HG02973 (cell line): ENCODE measurements around the gene SCN1B.

Experiments used
- ATAC-seq: cut with Tn5 transposase; IDR thresholded peaks from one replicate; pipeline ENCODE4 v1.9.1; 2021; ENCODE audit warnings: moderate library complexity; ENCODE audit not compliant: unreplicated experiment

The SCN1B gene

DNA sequence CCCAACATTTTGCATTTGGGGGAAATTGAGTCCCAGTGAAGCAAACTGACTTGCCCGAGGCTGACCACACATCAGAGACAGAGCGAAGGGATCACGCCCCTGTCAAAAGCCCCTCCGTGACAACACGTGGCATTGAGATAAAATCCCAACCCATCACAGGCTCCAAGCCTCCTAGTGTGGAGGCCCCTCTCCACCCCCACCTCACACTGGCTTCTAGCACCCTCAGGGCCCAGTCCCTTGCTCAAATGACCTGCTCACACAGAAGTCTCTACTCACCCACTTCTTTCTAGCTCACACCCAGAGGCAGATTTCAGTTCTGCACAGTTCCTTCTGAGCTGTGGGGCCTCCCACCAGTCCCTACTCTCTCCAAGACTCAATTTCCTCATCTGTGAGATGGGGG is 21.5 kb downstream of the SCN1B start:
- ATAC-seq: no peak

DNA sequence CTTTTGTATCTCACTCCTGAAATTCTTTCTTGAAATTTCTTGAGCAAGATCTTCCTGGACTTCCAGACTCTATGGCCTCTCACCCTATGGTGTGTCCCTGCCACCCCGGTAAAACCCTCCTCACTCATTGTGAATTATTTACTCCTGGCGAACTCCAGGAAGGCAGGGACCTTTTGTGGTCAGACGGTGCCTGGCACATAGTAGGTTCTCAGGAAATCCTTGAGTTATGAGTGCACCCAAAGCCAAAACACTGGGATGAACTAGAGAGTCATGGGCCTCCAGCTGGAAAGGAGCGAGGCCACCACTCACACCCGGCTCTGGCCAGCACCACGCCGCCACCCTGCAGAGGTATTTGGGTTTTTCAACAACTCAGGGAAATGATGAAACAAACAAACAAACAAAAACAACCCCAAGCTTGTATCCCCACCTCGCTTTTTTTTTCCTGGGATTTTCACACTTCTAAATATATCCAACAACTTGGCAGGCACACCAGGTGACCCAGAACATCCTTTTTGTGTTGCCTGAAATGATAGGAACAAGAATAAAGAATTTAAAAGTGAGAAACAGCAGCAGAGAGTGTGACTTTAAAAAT is 22.4 kb downstream of the SCN1B start:
- ATAC-seq: no peak

DNA sequence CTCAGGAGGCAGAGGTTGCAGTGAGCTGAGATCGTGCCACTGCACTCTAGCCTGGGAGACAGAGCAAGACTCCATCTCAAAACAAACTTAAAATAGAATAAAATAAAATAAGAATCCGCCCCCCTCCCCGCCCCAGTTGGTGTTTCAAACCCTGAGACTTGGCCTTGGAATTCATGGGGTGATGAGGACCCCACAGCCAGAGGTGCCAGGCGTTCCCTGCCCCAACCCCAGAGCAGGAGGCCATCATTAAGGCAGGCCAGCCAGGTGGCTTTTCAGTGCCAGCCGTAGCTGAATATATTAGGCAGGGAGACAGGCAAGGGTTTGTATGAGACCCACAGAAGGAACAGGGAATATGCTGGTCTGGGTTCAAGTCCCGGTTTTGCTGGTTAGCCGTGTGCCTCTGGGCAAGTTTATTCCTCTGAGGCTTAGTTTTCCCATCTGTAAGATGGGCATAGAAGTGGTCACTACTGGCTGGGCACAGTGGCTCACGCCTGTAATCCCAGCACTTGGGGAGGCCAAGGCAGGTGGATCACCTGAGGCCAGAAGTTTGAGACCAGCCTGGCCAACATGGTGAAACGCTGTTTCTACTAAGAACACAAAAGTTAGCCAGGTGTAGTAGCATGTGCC is 23.5 kb downstream of the SCN1B start:
- ATAC-seq: no peak

DNA sequence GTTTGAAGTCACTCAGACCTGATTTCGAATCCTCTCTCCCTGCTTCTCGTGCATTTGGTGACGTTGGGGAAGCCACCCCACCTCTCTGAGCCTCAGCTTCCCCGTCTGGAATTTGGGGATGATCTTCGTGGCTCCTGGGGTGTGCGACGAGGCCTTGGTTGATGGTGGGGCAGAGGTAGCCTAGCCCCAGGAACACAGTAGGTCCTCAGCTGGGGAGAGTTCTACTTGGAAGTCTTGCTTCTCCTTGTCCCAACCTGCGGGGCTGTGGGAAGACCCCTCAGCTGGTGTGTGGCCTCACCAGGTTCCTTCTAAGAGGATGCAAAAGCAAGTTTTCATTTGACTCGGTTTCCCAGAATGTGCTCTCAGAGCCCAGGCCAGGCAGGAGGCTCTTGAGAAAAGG is 24.4 kb downstream of the SCN1B start:
- no peak for ATAC-seq

DNA sequence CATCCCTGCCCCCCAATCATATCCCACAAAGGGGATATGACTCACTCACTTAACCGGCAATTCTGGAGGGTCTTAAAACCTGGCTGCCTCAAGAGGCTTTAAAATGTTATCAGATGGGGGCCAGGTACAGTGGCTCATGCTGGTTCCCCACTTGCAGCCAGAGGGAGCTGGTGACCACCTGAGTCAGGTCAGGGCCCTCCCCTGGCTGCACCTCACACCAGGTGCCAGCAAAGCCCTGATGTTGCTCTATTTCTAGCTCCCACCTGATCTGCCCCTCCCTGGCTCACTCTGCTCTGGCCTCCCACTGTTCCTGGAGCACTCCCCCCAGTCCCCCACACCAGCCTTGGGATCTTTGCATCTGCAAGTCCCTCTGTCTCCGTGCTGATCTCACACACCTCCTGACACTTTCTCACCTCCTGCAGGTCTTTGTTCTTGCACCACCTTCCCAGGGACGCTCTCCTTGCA is 25.5 kb downstream of the SCN1B start:
- no peak for ATAC-seq

DNA sequence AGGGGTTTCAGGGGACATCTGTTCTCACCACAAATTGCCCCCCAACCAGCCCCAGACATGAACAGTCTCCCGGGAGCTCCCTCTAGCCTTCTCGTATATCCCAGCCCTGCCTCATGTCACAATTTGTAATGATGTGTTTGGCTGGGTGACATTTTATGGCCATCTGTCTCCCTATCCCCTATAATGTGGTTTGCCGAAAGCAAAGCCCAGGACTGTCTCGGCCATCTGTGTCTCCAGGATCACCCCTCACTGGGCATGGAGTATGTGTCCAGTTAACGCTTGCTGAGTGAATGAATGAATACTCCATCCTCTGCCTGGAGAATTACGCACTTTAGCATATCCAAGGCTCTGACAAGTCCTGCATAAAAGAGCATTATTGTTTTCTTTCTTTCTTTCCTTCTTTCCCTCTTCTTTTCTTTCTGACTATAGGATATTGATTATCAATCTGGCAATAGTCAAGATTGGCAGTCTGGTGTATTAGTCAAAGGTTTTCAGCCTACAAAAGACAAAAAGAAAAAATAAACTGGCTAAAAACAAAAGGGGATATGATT is 26.3 kb downstream of the SCN1B start:
- ATAC-seq: no peak

DNA sequence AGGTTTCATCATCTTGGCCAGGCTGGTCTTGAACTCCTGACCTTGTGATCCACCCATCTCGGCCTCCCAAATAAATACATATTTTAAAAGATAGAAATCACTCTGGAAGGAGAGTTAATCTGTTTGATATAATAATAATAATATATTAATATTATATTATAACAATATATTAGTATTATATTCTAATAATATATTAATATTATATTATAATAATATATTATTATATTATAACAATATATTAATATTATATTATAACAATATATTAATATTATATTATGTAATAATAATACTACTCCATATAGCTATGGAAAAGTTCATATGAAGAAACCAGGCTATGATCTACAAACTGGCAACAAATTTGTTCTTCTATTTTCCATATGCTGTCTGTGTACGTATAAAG is 28.1 kb downstream of the SCN1B start:
- ATAC-seq: no peak

DNA sequence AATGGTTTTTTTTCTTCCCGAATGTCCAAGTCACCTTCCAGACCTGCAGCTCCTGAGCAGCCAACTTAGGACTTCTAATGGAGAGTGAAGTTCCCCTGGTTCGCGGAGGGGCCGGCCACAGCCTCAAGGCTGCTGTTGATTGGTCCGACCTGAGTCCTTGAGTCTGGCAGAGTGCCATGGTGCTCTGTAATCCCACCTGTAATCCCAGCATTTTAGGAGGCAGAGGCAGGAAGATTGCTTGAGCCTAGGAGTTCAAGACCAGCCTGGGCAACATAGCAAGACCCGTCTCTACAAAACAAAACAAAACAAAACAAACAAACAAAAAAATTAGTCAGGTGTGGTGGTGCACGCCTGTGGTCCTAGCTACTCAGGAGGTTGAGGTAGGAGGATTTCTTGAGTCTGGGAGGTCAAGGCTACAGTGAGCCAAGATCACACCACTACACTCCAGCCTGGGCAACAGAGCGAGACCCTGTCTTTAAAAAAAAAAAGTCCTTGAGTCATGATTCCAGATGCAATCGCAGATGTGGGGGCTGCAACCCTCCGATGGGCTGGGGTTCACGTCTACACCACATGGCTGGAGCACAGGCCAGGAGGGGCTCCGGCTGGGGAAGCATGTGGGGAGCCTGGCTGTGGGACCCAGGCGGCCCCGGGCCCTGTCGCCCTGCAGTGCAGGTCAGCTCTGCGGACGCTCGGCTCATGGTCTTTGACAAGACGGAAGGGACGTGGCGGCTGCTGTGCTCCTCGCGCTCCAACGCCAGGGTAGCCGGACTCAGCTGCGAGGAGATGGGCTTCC is 28.9 kb downstream of the SCN1B start:
- ATAC-seq: no peak

DNA sequence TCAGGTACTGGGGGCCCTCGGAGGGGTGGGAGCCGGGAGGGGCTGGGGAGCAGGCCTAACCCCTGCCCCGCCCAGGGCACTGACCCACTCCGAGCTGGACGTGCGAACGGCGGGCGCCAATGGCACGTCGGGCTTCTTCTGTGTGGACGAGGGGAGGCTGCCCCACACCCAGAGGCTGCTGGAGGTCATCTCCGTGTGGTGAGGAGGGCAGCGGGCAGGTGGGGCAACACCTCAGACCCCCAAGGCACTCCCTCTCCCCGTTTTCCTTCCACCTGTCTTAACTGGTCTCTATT is 29.5 kb downstream of the SCN1B start:
- ATAC-seq: no peak

DNA sequence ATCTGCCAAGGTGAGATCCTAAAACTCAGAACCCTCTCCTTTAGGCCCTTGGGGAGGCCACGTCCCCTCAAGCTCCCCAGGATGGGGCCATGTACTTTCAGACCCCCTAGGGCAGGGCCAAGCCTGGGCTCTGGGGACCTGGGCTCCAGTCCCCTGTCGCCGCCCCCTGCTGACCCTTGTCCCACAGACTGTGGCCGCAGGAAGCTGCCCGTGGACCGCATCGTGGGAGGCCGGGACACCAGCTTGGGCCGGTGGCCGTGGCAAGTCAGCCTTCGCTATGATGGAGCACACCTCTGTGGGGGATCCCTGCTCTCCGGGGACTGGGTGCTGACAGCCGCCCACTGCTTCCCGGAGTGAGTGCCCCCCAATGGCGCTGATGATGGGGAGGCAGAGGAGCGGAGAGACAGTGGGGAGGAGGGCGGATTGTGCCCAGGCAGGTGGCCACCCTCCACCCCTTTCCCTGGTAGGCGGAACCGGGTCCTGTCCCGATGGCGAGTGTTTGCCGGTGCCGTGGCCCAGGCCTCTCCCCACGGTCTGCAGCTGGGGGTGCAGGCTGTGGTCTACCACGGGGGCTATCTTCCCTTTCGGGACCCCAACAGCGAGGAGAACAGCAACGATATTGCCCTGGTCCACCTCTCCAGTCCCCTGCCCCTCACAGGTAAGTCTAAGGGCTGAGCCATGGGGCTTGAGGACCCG is 30.0 kb downstream of the SCN1B start:
- ATAC-seq: no peak

DNA sequence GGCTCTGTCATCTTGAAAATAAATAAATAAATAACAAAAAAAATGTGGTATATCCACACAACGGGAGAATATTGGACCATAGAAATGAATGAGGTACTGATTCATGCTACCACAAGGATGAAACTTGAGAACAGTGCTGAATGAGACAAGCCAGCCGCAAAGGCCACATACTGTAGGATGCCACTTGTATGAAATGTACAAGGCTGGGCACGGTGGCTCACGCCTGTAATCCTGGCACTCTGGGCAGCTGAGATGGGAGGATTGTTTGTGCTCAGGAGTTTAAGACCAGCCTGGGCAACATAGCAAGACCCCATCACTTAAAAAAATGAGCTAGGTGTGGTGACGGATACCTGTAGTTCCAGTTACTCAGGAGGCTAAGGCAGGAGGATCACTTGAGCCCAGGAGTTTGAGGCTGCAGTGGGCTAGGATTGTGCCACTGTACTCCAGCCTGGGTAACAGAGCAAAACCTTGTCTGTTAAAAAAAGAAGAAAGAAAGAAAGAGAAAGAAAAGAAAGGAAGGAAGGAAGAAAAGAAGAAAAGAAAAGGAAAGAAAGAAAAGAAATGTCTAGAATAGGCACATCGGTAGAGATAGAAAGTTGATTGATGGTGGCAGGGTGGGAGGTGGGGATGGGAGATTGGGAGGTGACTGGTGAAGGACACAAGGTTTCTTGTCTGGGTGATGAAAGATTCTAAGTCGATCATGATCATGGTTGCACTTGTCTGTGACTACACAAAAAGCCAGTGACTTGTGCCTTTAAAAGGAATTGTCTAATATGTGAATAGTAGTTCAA is 31.5 kb downstream of the SCN1B start:
- ATAC-seq: no peak

DNA sequence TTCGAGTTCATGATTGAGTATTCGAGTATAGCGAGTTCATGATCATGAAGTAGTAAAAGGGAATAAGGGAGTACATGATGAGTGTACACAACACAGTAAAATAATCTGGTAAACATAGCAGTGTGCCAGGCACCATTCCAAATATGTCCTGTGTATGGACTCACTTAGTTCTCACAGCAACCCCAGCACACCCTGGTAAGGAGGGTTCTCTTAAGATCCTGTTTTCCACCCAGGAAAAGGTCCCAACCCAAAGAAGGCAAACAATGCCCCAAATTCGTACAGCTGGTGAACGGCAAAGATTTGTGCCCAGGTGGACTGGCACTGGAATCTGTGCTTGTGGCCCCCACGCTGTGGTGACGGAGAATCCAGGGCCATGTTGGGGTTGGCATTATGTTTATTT is 32.7 kb downstream of the SCN1B start:
- no peak for ATAC-seq

DNA sequence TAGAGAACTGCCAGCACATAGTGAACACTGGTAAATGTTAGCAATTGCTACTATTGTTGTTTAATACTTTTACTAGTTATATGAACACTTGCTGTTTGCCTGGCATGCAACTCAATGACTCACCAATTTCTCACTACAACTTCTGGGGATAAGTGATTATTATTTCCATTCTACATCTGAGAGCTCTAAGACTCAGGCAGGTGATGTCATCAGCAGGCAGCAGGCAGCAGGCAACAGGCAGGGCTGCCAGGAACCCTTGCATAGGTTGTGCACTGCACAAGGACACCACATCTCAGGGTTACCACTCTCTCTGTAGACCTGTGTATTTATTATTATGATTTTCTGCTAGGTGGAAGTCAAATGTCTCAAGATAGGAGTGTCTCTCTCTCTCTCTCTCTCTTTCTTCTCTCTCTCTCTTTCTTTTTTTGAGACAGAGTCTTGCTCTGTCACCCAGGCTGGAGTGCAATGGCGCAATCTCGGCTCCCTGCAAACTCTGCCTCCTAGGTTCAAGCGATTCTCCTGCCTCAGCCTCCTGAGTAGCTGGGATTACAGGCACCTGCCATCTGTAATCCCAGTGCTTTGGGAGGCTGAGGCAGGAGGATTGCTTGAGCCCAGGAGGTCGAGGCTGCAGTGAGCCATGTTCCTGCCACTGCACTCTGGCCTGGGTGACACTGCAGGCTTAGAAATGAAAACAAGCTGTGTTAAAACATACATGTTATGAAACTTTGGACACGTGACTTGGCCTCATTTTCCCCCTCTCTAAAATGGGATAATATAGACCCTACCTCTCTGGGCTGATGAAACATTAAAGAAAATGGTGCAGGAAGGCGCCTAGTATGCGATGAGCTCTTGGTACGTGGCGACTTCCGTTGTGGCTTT is 33.9 kb downstream of the SCN1B start:
- ATAC-seq: no peak

DNA sequence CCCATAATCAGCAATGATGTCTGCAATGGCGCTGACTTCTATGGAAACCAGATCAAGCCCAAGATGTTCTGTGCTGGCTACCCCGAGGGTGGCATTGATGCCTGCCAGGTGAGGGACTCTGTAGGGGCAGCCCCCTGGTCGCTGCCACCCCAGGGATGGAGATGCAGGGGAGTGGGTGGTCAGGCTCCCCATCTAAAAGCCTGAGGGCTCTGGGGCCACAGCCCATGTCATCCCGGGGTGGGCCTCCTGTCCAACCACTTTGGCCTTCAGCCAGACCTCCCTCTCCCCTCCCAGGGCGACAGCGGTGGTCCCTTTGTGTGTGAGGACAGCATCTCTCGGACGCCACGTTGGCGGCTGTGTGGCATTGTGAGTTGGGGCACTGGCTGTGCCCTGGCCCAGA is 35.3 kb downstream of the SCN1B start:
- no peak for ATAC-seq

DNA sequence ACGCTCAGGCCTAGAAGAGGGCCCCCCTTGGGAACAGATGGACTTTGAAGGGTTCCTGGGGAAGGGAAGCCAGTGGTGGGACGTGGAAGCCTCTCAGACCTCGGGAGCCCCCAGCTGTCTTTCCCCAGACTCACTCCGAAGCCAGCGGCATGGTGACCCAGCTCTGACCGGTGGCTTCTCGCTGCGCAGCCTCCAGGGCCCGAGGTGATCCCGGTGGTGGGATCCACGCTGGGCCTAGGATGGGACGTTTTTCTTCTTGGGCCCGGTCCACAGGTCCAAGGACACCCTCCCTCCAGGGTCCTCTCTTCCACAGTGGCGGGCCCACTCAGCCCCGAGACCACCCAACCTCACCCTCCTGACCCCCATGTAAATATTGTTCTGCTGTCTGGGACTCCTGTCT is 35.9 kb downstream of the SCN1B start:
- no peak for ATAC-seq

DNA sequence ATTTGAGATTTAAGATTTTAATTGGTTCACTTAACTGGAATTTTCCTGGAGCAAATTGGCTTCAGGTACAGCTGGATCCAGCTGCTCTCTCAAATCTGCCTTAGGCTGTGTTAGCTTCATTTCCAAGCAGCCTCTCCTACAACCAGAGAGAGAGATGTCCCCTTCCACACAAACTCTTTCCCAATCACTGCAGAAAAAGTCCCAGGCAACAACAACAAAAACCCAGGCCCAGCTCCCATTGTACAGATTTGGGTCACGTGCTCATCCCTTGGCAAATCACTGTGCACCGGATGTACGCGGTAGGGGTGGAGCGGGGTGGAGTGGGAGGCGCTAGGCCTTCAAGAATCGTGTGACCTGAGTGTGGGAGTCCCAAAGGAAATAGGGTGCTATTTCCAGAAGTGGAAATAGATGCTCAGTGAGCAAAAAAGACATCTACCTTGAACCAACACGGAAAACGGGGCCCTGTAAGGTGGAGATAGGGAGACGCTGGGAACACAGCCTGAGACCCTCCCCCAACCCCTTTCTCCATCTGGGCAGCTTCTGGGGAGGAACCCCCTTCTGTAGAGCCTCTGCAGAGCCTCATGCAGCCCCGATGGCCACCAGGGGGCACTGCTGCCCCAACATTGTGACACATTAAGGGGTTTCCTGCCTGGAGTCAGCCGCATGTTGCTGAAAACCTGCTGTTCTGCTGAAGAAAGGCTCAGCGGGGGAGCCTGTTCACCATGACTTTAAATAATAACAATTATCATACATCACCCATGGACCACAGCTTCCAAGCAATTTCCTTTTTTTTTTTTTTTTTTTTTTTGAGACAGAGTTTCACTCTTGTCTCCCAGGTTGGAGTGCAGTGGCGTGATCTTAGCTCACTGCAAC is 36.7 kb downstream of the SCN1B start:
- peak; percentile 80 for ATAC-seq

DNA sequence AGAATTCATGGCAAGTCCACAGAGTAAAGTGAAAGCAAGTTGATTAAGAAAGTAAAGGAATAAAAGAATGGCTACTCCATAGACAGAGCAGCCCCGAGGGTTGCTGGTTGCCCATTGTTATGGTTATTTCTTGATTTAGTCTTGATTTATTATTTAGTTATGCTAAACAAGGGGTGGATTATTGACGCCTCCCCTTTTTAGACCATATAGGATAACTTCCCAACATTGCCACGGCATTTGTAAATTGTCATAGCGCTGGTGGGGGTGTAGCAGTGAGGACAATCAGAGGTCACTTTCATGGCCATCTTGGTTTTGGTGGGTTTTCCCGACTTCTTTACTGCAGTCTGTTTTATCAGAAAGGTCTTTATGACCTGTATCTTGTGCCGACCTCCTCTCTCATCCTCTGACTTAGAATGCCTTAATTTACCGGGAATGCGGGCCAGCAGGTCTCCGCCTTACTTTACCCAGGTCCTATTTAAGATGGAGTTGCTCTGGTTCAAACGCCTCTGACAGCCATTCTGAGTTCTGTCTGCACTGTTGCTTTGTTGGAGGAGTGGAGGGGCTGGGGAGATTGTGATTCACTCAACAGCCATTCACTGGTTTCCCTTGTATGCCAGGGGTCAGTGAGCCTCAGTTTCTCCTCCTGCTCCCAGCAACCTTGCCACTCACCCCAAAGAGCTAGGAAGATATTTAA is 38.8 kb downstream of the SCN1B start:
- ATAC-seq: no peak

DNA sequence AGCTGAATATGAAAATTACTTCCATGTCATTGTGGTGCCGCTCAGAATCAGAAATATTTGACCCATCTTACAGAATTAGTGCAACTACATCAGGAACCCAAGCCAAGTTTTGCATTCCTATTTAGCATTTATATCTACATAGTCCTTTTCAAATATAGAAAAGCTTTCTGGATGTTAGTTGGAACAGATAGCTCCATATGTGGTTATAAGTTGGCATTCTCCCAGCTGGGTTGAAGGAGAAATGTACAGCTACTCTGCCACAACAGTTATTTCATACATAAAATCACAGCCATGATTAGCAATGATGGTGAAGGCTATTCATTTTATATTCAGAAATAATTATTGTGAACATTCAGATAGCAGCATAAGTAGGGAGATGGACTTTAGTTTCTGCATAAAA is 39.4 kb downstream of the SCN1B start:
- ATAC-seq: no peak
